ENCODE data around the gene GIPR. TPM values are rescaled to one million over a fixed set of nuclear protein-coding genes. Genes with fewer than 3 reads are reported as not detected.

Gene GIPR
- total and polyA plus RNA-seq, 10 of the 15 experiments (the other 5 are each of a cell fraction or from before 2014, with no cell fraction given) = 1.7 to 26.3 (median 13.7) TPM

DNA sequence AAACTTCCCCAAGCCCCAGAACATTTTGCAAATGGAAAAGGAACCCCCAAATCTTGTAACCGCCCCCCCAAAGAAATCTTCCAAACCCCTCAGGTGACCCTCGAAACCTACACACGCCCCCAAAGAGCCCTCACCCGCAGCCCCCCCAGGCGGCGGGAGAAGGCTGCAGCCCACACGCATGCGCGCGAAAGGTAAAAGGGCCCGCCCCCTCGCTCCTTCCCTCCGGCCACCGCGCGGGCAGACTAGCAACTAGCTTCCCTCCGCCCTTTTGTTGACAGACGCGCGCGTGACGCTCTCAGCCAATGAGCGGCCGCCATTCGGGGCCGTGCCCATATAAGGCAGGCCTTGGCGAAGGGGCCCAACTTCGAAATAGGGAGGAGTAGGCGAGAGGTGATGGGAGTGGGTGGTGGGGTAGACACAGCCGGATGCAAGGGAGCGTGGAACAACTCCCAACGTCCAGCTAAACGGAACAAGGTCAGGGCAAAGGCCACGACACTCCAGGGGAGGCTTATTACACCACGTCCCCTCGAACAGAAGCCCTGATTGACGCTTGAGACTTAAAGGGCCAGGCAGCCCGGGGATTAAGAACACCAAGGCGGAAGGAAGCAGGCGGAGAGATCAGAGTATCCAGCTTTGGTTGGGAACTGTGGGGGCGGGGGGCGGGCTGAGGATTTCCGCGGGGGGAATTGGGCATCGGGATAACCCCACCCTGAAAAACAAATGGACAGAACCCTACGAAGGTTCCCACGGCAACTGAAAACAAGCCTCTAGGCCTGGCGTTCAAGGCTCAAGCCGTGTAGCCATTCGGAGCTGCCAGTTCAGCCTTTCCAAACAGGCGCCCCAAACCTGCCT, 49.3 kb downstream of the GIPR start (continued):
- TF ChIP-seq, protein P1, sequence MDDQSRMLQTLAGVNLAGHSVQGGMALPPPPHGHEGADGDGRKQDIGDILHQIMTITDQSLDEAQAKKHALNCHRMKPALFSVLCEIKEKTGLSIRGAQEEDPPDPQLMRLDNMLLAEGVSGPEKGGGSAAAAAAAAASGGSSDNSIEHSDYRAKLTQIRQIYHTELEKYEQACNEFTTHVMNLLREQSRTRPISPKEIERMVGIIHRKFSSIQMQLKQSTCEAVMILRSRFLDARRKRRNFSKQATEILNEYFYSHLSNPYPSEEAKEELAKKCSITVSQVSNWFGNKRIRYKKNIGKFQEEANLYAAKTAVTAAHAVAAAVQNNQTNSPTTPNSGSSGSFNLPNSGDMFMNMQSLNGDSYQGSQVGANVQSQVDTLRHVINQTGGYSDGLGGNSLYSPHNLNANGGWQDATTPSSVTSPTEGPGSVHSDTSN (IDR thresholded peaks at IDR 0.05; ENCODE audit: insufficient replicate concordance, low read depth, low read length) = peak; percentile 95
- no peak for TF ChIP-seq SMARCA5 (IDR thresholded peaks at IDR 0.05)
- TF ChIP-seq GABPA (IDR thresholded peaks at IDR 0.05; ENCODE audit: low read depth) = no peak
- TF ChIP-seq CHD4 (IDR thresholded peaks at IDR 0.05) = no peak
- peak; percentile 75 for TF ChIP-seq CREB1 (IDR thresholded peaks at IDR 0.05; ENCODE audit: low read depth)
- TF ChIP-seq, protein P2, sequence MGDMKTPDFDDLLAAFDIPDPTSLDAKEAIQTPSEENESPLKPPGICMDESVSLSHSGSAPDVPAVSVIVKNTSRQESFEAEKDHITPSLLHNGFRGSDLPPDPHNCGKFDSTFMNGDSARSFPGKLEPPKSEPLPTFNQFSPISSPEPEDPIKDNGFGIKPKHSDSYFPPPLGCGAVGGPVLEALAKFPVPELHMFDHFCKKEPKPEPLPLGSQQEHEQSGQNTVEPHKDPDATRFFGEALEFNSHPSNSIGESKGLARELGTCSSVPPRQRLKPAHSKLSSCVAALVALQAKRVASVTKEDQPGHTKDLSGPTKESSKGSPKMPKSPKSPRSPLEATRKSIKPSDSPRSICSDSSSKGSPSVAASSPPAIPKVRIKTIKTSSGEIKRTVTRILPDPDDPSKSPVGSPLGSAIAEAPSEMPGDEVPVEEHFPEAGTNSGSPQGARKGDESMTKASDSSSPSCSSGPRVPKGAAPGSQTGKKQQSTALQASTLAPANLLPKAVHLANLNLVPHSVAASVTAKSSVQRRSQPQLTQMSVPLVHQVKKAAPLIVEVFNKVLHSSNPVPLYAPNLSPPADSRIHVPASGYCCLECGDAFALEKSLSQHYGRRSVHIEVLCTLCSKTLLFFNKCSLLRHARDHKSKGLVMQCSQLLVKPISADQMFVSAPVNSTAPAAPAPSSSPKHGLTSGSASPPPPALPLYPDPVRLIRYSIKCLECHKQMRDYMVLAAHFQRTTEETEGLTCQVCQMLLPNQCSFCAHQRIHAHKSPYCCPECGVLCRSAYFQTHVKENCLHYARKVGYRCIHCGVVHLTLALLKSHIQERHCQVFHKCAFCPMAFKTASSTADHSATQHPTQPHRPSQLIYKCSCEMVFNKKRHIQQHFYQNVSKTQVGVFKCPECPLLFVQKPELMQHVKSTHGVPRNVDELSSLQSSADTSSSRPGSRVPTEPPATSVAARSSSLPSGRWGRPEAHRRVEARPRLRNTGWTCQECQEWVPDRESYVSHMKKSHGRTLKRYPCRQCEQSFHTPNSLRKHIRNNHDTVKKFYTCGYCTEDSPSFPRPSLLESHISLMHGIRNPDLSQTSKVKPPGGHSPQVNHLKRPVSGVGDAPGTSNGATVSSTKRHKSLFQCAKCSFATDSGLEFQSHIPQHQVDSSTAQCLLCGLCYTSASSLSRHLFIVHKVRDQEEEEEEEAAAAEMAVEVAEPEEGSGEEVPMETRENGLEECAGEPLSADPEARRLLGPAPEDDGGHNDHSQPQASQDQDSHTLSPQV (IDR thresholded peaks at IDR 0.05) = no peak
- TF ChIP-seq, protein P3, sequence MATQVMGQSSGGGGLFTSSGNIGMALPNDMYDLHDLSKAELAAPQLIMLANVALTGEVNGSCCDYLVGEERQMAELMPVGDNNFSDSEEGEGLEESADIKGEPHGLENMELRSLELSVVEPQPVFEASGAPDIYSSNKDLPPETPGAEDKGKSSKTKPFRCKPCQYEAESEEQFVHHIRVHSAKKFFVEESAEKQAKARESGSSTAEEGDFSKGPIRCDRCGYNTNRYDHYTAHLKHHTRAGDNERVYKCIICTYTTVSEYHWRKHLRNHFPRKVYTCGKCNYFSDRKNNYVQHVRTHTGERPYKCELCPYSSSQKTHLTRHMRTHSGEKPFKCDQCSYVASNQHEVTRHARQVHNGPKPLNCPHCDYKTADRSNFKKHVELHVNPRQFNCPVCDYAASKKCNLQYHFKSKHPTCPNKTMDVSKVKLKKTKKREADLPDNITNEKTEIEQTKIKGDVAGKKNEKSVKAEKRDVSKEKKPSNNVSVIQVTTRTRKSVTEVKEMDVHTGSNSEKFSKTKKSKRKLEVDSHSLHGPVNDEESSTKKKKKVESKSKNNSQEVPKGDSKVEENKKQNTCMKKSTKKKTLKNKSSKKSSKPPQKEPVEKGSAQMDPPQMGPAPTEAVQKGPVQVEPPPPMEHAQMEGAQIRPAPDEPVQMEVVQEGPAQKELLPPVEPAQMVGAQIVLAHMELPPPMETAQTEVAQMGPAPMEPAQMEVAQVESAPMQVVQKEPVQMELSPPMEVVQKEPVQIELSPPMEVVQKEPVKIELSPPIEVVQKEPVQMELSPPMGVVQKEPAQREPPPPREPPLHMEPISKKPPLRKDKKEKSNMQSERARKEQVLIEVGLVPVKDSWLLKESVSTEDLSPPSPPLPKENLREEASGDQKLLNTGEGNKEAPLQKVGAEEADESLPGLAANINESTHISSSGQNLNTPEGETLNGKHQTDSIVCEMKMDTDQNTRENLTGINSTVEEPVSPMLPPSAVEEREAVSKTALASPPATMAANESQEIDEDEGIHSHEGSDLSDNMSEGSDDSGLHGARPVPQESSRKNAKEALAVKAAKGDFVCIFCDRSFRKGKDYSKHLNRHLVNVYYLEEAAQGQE (IDR thresholded peaks at IDR 0.05; ENCODE audit: low read depth, low read length) = no peak
- TF ChIP-seq SIX5 (IDR thresholded peaks at IDR 0.05; ENCODE audit: low read depth, low read length, severe bottlenecking) = peak; percentile 19
- TF ChIP-seq, protein P4, sequence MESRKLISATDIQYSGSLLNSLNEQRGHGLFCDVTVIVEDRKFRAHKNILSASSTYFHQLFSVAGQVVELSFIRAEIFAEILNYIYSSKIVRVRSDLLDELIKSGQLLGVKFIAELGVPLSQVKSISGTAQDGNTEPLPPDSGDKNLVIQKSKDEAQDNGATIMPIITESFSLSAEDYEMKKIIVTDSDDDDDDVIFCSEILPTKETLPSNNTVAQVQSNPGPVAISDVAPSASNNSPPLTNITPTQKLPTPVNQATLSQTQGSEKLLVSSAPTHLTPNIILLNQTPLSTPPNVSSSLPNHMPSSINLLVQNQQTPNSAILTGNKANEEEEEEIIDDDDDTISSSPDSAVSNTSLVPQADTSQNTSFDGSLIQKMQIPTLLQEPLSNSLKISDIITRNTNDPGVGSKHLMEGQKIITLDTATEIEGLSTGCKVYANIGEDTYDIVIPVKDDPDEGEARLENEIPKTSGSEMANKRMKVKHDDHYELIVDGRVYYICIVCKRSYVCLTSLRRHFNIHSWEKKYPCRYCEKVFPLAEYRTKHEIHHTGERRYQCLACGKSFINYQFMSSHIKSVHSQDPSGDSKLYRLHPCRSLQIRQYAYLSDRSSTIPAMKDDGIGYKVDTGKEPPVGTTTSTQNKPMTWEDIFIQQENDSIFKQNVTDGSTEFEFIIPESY (IDR thresholded peaks at IDR 0.05) = peak; percentile 99
- peak; percentile 37 for TF ChIP-seq FOS (IDR thresholded peaks at IDR 0.05; ENCODE audit: borderline replicate concordance, extremely low read depth, insufficient read length)
- TF ChIP-seq, protein P5, sequence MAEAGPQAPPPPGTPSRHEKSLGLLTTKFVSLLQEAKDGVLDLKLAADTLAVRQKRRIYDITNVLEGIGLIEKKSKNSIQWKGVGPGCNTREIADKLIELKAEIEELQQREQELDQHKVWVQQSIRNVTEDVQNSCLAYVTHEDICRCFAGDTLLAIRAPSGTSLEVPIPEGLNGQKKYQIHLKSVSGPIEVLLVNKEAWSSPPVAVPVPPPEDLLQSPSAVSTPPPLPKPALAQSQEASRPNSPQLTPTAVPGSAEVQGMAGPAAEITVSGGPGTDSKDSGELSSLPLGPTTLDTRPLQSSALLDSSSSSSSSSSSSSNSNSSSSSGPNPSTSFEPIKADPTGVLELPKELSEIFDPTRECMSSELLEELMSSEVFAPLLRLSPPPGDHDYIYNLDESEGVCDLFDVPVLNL (IDR thresholded peaks at IDR 0.05; ENCODE audit: low read depth, low read length) = peak; percentile 61; the same call in 1 of the 2 replicates
